ENCODE data around the gene LRFN4. TPM values are rescaled to one million over a fixed set of nuclear protein-coding genes. Genes with fewer than 3 reads are reported as not detected.

The LRFN4 gene
- total RNA-seq, 1 experiment from 2014 or later, result 30.3 TPM

DNA sequence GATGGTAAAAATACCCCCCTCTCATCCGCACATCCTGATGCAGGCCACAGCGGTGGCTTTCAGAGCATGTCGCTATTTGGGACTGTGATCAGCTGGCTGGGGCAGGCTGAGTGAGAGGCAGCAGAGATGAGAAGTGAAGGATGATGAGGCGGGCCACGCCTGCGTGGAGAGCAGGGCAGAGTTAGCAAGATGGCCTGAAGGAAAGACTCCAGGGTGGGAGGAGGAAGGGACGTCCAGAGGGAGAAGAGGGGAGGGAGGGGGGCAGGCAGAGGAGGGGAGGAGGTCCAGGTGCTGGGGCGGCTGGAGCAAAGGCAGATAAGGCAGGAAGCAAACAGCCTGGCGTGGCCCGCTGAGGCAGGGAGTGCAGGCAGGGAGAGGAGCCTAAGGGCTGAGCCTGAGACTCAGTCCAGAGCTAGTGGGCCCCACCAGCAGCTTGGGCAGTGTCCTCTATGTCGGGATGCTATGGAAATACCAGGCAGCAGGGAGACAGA lies 29.1 kb downstream of the LRFN4 start:
- CTCF ChIA-PET, result no interaction called here

DNA sequence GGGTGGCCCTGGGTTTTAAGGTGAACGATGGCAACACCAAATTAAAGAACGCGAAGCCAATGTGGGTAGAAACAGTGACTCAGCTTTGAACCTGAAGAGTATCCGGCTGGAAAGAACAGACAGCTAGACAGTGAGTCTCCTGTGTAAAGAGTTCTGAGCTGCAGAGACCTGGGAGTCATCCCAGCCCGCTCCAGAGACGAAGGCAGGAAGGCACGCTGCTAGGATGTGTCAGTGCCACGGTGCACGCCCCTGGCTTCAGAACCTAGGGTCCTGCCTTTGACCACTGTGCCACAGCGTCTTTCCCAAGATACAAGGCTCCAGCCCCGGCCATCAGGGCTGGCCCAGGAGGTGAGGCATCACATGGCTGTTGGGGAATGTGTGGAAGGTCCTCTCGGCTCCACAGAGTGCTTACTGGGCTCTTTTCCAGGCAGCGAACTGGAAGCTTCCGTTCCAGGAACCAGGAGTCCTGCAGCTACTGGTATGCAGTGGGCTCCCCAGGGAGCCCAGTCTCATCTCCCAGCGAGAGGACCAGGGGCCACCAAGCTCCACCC lies 29.9 kb downstream of the LRFN4 start:
- no peak overlapping the region for H3K27ac Mint-ChIP-seq (ENCODE audit: unreplicated experiment)
- peaks cover 21% of the 10 kb centered on the region for H3K4me1 Mint-ChIP-seq (ENCODE audit: low read depth, unreplicated experiment)
- H3K36me3 Mint-ChIP-seq (ENCODE audit: insufficient read depth, unreplicated experiment), result no peaks in the 10 kb centered on the region
- no peak overlapping the region for H3K4me3 Mint-ChIP-seq (ENCODE audit: low read depth, unreplicated experiment)
- intact Hi-C loops (cut with micrococcal nuclease; ENCODE audit: unreplicated experiment), result no loop called here
- no peaks in the 10 kb centered on the region for H3K9me3 Mint-ChIP-seq (ENCODE audit: low read depth, unreplicated experiment)
- CTCF ChIA-PET, result interaction anchor here (0.6 kb wide), 1 partner anchor 25 kb away, joined by 3 read pairs; no protein-coding TSS in a partner anchor
- BruUV-seq (replicated peaks), result no TSS peak
- H3K27me3 Mint-ChIP-seq (ENCODE audit: unreplicated experiment), result no peaks in the 10 kb centered on the region
- no peak for DNase-seq
- TF ChIP-seq, protein P1, sequence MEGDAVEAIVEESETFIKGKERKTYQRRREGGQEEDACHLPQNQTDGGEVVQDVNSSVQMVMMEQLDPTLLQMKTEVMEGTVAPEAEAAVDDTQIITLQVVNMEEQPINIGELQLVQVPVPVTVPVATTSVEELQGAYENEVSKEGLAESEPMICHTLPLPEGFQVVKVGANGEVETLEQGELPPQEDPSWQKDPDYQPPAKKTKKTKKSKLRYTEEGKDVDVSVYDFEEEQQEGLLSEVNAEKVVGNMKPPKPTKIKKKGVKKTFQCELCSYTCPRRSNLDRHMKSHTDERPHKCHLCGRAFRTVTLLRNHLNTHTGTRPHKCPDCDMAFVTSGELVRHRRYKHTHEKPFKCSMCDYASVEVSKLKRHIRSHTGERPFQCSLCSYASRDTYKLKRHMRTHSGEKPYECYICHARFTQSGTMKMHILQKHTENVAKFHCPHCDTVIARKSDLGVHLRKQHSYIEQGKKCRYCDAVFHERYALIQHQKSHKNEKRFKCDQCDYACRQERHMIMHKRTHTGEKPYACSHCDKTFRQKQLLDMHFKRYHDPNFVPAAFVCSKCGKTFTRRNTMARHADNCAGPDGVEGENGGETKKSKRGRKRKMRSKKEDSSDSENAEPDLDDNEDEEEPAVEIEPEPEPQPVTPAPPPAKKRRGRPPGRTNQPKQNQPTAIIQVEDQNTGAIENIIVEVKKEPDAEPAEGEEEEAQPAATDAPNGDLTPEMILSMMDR (IDR thresholded peaks at IDR 0.05; ENCODE audit: unreplicated experiment), result no peak

More for the DNA sequence above, 29.1 kb downstream of the LRFN4 start:
- H3K4me3 Mint-ChIP-seq (ENCODE audit: low read depth, unreplicated experiment), result no peak overlapping the region
- peaks cover 24% of the 10 kb centered on the region for H3K4me1 Mint-ChIP-seq (ENCODE audit: low read depth, unreplicated experiment)
- BruUV-seq (replicated peaks), result no TSS peak
- H3K27me3 Mint-ChIP-seq (ENCODE audit: unreplicated experiment), result no peaks in the 10 kb centered on the region
- no peaks in the 10 kb centered on the region for H3K36me3 Mint-ChIP-seq (ENCODE audit: insufficient read depth, unreplicated experiment)
- no peak for DNase-seq
- intact Hi-C loops (cut with micrococcal nuclease; ENCODE audit: unreplicated experiment), result no loop called here
- TF ChIP-seq, protein P1 (IDR thresholded peaks at IDR 0.05; ENCODE audit: unreplicated experiment), result no peak
- no peak overlapping the region for H3K27ac Mint-ChIP-seq (ENCODE audit: unreplicated experiment)
- H3K9me3 Mint-ChIP-seq (ENCODE audit: low read depth, unreplicated experiment), result no peaks in the 10 kb centered on the region

DNA sequence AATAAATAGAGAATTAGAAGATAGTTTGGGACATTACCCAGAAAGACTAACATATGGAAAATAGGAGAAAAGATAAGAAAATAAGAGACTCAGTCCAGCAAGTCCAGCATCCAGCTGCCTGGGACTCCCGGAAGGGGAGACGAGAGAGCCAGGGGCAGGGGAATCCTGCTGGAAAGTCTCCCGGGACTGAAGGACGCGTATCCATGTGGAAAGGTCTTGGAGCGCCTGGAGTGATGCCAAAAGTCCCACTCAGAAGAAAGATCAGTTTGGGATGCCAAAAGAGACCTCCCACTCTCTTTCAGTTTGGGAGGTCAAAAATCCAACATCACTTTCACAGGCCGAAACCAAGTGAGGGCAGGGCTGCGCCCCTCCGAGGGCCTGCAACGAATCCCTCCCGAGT lies 30.7 kb downstream of the LRFN4 start:
- Mint-ChIP-seq H3K27me3 (ENCODE audit: unreplicated experiment) (no peaks in the 10 kb centered on the region), H3K4me3 (ENCODE audit: low read depth, unreplicated experiment) (no peak overlapping the region), H3K27ac (ENCODE audit: unreplicated experiment) (no peak overlapping the region), H3K9me3 (ENCODE audit: low read depth, unreplicated experiment) (no peaks in the 10 kb centered on the region), H3K36me3 (ENCODE audit: insufficient read depth, unreplicated experiment) (no peaks in the 10 kb centered on the region), H3K4me1 (ENCODE audit: low read depth, unreplicated experiment) (peaks cover 24% of the 10 kb centered on the region)
- CTCF ChIA-PET, result no interaction called here
- DNase-seq, result no peak
- intact Hi-C loops (cut with micrococcal nuclease; ENCODE audit: unreplicated experiment), result no loop called here
- TF ChIP-seq, protein P1 (IDR thresholded peaks at IDR 0.05; ENCODE audit: unreplicated experiment), result no peak
- BruUV-seq (replicated peaks), result no TSS peak

DNA sequence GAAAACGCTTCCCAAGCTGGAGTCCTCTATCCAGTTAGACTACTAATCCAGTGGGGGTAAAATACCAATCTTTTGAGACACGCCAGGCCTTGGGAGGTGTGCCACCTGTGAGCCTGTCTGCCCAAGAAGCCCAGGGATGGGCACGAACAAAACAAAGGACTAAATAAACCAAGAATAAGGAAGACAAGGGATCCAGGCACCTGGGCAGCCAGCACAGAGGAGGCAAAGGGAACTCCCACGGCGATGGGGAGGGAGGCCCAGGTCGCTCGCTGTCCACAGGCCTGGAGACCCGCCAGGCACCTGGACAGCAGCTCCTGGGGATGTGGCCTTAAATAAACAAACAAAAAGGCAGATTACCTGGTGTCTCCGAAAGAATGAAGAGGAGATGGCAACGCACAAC lies 31.4 kb downstream of the LRFN4 start:
- no peak for DNase-seq
- BruUV-seq (replicated peaks), result no TSS peak
- Mint-ChIP-seq H3K9me3 (ENCODE audit: low read depth, unreplicated experiment) (no peaks in the 10 kb centered on the region), H3K27ac (ENCODE audit: unreplicated experiment) (no peak overlapping the region), H3K36me3 (ENCODE audit: insufficient read depth, unreplicated experiment) (no peaks in the 10 kb centered on the region), H3K4me1 (ENCODE audit: low read depth, unreplicated experiment) (peaks cover 24% of the 10 kb centered on the region), H3K27me3 (ENCODE audit: unreplicated experiment) (no peaks in the 10 kb centered on the region), H3K4me3 (ENCODE audit: low read depth, unreplicated experiment) (no peak overlapping the region)
- TF ChIP-seq, protein P1 (IDR thresholded peaks at IDR 0.05; ENCODE audit: unreplicated experiment), result no peak
- intact Hi-C loops (cut with micrococcal nuclease; ENCODE audit: unreplicated experiment), result no loop called here
- CTCF ChIA-PET, result no interaction called here
